Activated CD4-positive, alpha-beta T cell treated with anti-CD3 and anti-CD28 coated beads for 36 hours (primary cell): Measurements from ENCODE around the gene KIF21B. TPM values are rescaled to one million over a fixed set of nuclear protein-coding genes. Genes with fewer than 3 reads are reported as not detected.

ENCODE experiments used
- ATAC-seq: fragments of 200-7000 bp; cut with Tn5 transposase; one replicate; pipeline ENCODE4 v1.10.0; 2021; ENCODE audit warnings: mild to moderate bottlenecking, moderate library complexity
- CTCF ChIA-PET: fragments of 350-600 bp; sonication (Branson Sonifier 250); formaldehyde crosslinking; loops from one replicate; lab custom pipeline; 2021; ENCODE audit warnings: antibody characterized with exemption; lab: Charles Lee
- POLR2A ChIA-PET: fragments of 350-600 bp; sonication (Branson Sonifier 250); formaldehyde crosslinking; loops from one replicate; lab custom pipeline; 2021; ENCODE audit warnings: antibody characterized with exemption, inconsistent platforms; lab: Charles Lee
- DNase-seq: peaks from one replicate; pipeline ENCODE4 v3.0.0-alpha.2; 2020
- H3K27ac Mint-ChIP-seq: one replicate; pipeline ENCODE4 v1.8.0; 2021; ENCODE audit warnings: mixed read lengths
- H3K27me3 Mint-ChIP-seq: one replicate; pipeline ENCODE4 v1.8.0; 2021; ENCODE audit warnings: mixed read lengths
- H3K36me3 Mint-ChIP-seq: one replicate; pipeline ENCODE4 v1.8.0; 2021; ENCODE audit warnings: low read depth, mixed read lengths
- H3K4me1 Mint-ChIP-seq: one replicate; pipeline ENCODE4 v1.8.0; 2021; ENCODE audit warnings: mixed read lengths
- H3K4me3 Mint-ChIP-seq: one replicate; pipeline ENCODE4 v1.8.0; 2021; ENCODE audit warnings: mild to moderate bottlenecking, moderate library complexity, mixed read lengths
- H3K9me3 Mint-ChIP-seq: one replicate; pipeline ENCODE4 v1.8.0; 2021; ENCODE audit warnings: low read depth, mixed read lengths
- intact Hi-C, 2 experiments: fragments of 100-400 bp; cut with DNase I in 1 of 2; cut with micrococcal nuclease in 1 of 2; formaldehyde crosslinking; loops; one replicate each; pipeline versions ENCODE4 v1.14.2 to v1.15.1; 2022 to 2024; cut with DNase I, micrococcal nuclease
- total RNA-seq, 2 experiments: library from RNA; stranded (reverse); gene quantifications; one replicate each; pipeline ENCODE4 v1.2.3, GENCODE V29; 2021

KIF21B gene
- total RNA-seq, 2 experiments from 2014 or later = 62.8 to 67.1 TPM

DNA sequence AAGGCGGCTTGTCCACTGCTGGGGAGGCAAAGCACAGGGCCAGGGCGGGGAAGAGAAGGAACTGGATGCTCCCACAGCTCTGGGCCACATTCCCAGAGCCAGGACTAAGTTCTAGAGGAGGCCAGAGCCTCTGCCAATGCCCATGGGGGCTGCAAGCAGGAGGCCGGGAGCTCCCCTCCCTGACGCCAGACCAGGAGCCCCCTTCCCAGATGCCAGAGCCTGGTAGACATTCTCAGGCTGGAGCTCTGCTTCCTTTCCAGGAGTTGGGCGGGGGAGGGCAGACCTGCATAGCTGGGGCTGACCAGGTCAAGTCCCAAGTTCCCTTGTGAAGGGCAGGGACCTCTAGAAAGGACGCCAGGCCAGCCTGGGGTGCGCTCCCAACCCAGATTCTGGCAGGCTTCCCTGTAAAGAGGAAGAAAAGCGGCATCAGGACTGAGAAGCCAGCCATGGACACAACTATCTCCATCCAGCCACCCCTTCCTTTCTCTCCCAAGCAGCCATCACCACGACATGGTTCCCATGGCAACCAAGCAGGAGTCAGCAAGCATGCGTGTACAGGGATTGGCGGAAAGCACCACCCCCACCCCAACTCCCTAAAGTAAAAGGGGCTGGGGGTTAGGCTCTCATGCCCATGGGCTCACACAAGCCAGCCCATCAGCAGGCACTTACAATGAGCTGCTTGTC is 13.4 kb downstream of the KIF21B start:
- H3K4me1 Mint-ChIP-seq = peaks cover 51% of the 10 kb centered on the region
- no peak overlapping the region for H3K27ac Mint-ChIP-seq
- intact Hi-C loops = loop anchor here in 1 of 2 experiments (10.0 kb wide), 1 partner anchor 945 kb away; the partner anchor contains the start of gene TIMM17A
- peaks cover 9% of the 10 kb centered on the region for H3K36me3 Mint-ChIP-seq
- ChIA-PET CTCF (interaction anchor here (1.2 to 2.4 kb wide), 4 partner anchors 8 to 30 kb away, joined by 4 to 9 read pairs (median 6); no protein-coding TSS in a partner anchor), POLR2A (interaction anchor here (0.6 kb wide), 1 partner anchor 37 kb away, joined by 3 read pairs; no protein-coding TSS in a partner anchor)
- no peak overlapping the region for H3K4me3 Mint-ChIP-seq
- DNase-seq (no peak), ATAC-seq (no peak)
- no peaks in the 10 kb centered on the region for H3K9me3 Mint-ChIP-seq
- H3K27me3 Mint-ChIP-seq = no peaks in the 10 kb centered on the region

DNA sequence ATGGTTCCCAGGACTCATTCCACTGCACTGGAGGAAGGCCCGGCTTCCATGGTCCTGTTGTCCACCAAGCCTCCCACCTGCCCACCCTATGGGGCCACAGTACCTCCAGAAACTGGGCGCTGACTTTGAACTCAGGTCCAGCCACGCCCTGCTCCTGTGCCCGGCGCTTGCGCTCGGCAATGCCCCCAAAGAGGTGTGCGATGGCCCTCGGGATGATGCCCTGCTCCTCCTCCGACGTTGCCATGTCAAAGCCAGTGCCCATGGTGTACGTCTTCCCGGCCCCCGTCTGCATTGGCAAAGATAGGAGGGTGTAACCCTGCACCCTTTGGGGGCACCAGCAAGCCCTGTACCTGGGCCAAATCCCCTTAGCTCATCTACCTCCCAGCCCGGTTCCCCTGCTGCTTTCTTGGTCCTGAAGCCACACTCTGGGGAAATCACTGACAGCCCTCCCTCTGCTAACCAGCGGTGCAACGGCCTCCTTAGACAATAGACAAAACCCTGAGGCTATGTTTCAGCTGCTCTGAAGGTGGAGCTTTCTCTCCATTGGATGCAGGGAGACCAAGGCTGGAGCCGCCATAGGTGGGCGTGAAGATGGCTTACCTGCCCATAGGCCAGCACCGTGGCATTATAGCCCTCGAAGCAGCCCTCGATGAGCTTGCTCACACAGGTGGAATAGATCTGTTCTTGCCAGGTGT is 14.7 kb downstream of the KIF21B start:
- intact Hi-C loops = no loop called here
- Mint-ChIP-seq H3K4me3 (no peak overlapping the region), H3K4me1 (peaks cover 42% of the 10 kb centered on the region), H3K27me3 (no peaks in the 10 kb centered on the region), H3K9me3 (no peaks in the 10 kb centered on the region), H3K27ac (no peak overlapping the region), H3K36me3 (peaks cover 17% of the 10 kb centered on the region)
- DNase-seq = no peak
- ChIA-PET POLR2A (no interaction called here), CTCF (interaction anchor here (0.6 to 1.8 kb wide), 6 partner anchors 10 to 339 kb away, joined by 3 to 9 read pairs (median 4); partner anchors contain the start of gene DDX59)
- ATAC-seq = no peak

DNA sequence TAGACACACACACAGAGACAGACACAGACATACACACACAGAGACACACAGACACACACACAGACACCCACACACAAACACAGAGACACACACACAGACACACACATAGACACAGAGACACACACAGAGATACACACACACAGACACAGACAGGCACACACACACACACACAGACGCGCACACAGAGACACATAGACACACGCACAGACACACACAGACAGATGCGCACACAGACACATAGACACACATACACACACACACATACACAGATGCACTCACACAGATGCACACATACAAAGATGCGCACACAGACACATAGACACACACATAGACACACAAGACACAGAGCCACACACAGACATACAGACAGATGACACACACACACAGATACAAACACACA is 16.0 kb downstream of the KIF21B start:
- CTCF ChIA-PET = no interaction called here
- H3K9me3 Mint-ChIP-seq = no peaks in the 10 kb centered on the region
- H3K4me1 Mint-ChIP-seq = peaks cover 41% of the 10 kb centered on the region
- POLR2A ChIA-PET = no interaction called here
- no peaks in the 10 kb centered on the region for H3K27me3 Mint-ChIP-seq
- DNase-seq = no peak
- H3K36me3 Mint-ChIP-seq = peaks cover 28% of the 10 kb centered on the region
- H3K27ac Mint-ChIP-seq = no peak overlapping the region
- ATAC-seq = no peak
- intact Hi-C loops = no loop called here
- H3K4me3 Mint-ChIP-seq = no peak overlapping the region

DNA sequence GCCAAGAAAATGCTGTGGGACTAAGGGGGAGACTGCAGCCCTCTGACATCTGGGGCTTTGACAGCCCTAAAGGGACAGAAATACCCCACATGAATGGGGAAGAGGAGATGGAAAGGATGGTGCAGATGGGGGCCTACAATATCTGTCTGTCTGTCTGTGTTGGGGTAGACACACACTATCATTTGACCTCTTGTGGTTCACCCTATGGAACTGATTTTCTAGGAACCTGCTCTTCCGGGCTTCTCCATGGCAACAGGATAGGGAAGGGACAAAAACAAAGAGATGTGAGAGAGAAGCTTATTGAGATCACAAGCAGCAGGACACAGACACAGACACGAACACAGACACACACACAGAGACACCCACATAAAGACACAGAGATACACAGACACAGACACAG is 17.1 kb downstream of the KIF21B start:
- no peak for DNase-seq
- Mint-ChIP-seq H3K27ac (no peak overlapping the region), H3K9me3 (no peaks in the 10 kb centered on the region), H3K36me3 (peaks cover 36% of the 10 kb centered on the region), H3K27me3 (no peaks in the 10 kb centered on the region), H3K4me1 (peaks cover 40% of the 10 kb centered on the region), H3K4me3 (no peak overlapping the region)
- ChIA-PET POLR2A (no interaction called here), CTCF (interaction anchor here (0.9 to 1.4 kb wide), 2 partner anchors 9 to 117 kb away, joined by 3 to 4 read pairs; no protein-coding TSS in a partner anchor)
- intact Hi-C loops = no loop called here
- ATAC-seq = no peak

DNA sequence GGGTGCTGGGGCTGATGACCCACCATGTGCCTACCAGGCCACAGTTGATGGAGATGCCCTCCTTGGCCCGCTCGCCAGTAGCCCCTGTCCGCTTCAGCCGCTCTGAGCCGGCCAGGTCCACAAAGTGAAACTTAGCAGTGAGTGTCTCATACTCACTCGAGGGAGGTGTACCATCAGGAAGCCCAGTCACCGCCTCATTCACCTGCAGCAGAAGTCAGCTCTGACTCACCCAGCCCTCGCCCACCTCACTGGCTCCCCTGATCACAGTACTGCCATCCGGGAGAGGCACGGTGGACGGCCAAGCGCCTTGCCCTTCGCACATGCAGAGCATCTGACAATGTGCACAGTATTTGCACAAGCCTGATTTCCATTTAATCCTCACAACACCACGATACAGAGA is 18.8 kb downstream of the KIF21B start:
- ChIA-PET POLR2A (no interaction called here), CTCF (interaction anchor here (1.1 to 1.2 kb wide), 2 partner anchors 33 to 41 kb away, joined by 4 read pairs; no protein-coding TSS in a partner anchor)
- Mint-ChIP-seq H3K27me3 (no peaks in the 10 kb centered on the region), H3K4me1 (peaks cover 31% of the 10 kb centered on the region), H3K9me3 (no peaks in the 10 kb centered on the region), H3K36me3 (peaks cover 38% of the 10 kb centered on the region), H3K27ac (no peak overlapping the region), H3K4me3 (no peak overlapping the region)
- no peak for DNase-seq
- intact Hi-C loops = no loop called here
- no peak for ATAC-seq

DNA sequence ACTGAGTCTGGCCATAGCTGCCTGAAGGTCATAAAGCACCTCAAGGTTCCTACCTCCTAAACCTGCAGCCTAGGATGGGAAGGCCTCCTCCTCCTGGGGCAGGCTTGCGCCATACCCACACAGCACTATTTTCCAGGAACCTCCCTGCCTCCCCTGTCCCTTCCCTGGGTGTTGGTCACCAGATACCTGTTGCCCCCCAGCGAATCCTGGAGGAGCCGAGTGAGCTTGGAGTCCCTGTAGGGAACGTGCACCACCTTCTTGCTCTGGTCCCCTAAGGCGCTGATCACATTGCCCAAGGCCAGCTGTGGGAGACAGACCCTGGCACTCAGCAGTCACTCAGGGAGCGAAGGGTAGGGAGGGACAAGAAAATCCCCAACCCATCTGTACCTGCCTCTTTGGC is 19.4 kb downstream of the KIF21B start:
- DNase-seq (no peak), ATAC-seq (no peak)
- intact Hi-C loops = no loop called here
- no peaks in the 10 kb centered on the region for H3K27me3 Mint-ChIP-seq
- peaks cover 40% of the 10 kb centered on the region for H3K36me3 Mint-ChIP-seq
- peaks cover 27% of the 10 kb centered on the region for H3K4me1 Mint-ChIP-seq
- no peak overlapping the region for H3K27ac Mint-ChIP-seq
- no peaks in the 10 kb centered on the region for H3K9me3 Mint-ChIP-seq
- ChIA-PET CTCF (interaction anchor here (0.6 to 1.1 kb wide), 3 partner anchors 32 to 170 kb away, joined by 3 to 4 read pairs (median 3); no protein-coding TSS in a partner anchor), POLR2A (no interaction called here)
- H3K4me3 Mint-ChIP-seq = no peak overlapping the region

DNA sequence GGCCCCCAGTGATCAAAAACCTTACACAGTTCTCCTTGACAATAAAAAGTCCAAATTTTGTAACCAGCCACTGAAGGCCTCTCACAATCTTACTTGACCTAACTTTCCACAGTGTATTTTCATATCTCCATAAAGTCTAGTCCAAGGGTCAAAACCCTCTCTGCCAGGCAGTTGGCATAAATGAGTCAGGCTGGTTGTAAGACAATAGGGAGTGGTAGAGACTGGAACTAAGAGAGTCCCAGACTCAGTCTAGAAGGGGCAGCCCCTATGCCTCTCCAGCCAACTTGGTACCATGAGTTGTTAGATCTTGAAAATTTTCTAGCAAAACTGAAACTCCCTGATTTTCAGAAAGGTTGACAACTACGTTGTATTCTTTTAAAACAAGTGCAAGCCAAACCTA is 21.0 kb downstream of the KIF21B start:
- peak; percentile 35 for DNase-seq
- Mint-ChIP-seq H3K4me3 (no peak overlapping the region), H3K27me3 (no peaks in the 10 kb centered on the region), H3K27ac (peak overlapping the region; percentile 56), H3K36me3 (peaks cover 55% of the 10 kb centered on the region), H3K4me1 (peaks cover 23% of the 10 kb centered on the region), H3K9me3 (no peaks in the 10 kb centered on the region)
- POLR2A ChIA-PET = no interaction called here
- intact Hi-C loops = loop anchor here in 1 of 2 experiments (2.0 kb wide), 1 partner anchor 40 kb away; no protein-coding TSS in a partner anchor
- ATAC-seq = peak; percentile 92
- CTCF ChIA-PET = interaction anchor here (0.7 to 1.0 kb wide), 3 partner anchors 23 to 155 kb away, joined by 3 to 6 read pairs (median 3); no protein-coding TSS in a partner anchor

DNA sequence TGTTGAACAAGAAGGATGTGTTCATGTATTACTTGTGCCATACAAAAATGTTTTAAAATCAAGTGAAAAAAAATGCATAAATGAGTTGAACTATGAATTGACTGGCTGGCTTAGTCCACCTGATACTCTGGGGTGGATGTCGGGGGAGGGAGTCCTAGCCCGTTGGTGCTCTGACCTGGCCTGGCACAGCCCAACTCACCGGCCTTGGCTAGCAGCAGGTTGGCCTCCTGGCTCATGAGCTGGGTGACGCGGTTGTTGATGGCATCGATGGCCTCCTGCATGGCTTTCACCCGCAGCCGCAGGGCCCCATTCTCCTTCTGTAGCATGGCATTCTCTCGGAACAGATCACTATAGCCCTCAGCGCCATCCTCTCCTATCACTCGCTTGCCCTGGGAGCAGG is 21.6 kb downstream of the KIF21B start:
- H3K9me3 Mint-ChIP-seq = no peaks in the 10 kb centered on the region
- CTCF ChIA-PET = interaction anchor here (0.7 to 1.0 kb wide), 3 partner anchors 22 to 155 kb away, joined by 3 to 6 read pairs (median 3); no protein-coding TSS in a partner anchor
- no peaks in the 10 kb centered on the region for H3K27me3 Mint-ChIP-seq
- intact Hi-C loops = loop anchor here in 1 of 2 experiments (2.0 kb wide), 1 partner anchor 41 kb away; no protein-coding TSS in a partner anchor
- ATAC-seq = no peak
- H3K4me3 Mint-ChIP-seq = no peak overlapping the region
- H3K36me3 Mint-ChIP-seq = peaks cover 58% of the 10 kb centered on the region
- POLR2A ChIA-PET = no interaction called here
- no peak for DNase-seq
- H3K4me1 Mint-ChIP-seq = peaks cover 23% of the 10 kb centered on the region
- peak overlapping the region; percentile 56 for H3K27ac Mint-ChIP-seq

DNA sequence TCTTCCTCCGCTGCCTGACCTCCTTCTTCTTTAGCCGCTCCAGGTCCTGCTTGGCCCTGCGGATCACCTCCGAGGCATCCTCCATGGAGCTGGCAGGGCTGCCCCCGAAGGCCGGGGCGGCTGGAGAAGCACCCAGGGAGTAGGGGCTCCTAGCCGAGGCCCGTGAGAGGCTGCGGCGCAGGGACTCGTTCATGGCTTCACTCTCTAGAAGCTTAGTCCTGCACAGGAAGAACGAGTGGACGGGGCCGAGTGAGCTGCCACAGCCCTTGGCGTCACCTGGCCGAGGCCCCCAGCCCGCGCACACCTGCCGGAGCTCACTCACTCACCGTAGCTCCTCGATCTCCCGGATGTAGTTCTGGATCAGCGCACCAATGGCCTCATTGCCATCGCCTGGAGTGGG is 23.1 kb downstream of the KIF21B start:
- H3K4me1 Mint-ChIP-seq = peaks cover 23% of the 10 kb centered on the region
- intact Hi-C loops = no loop called here
- DNase-seq (no peak), ATAC-seq (no peak)
- H3K27ac Mint-ChIP-seq = no peak overlapping the region
- H3K4me3 Mint-ChIP-seq = no peak overlapping the region
- H3K27me3 Mint-ChIP-seq = no peaks in the 10 kb centered on the region
- H3K9me3 Mint-ChIP-seq = no peaks in the 10 kb centered on the region
- CTCF ChIA-PET = interaction anchor here (1.2 to 1.5 kb wide), 2 partner anchors 21 to 22 kb away, joined by 4 to 5 read pairs; no protein-coding TSS in a partner anchor
- POLR2A ChIA-PET = no interaction called here
- peaks cover 60% of the 10 kb centered on the region for H3K36me3 Mint-ChIP-seq

DNA sequence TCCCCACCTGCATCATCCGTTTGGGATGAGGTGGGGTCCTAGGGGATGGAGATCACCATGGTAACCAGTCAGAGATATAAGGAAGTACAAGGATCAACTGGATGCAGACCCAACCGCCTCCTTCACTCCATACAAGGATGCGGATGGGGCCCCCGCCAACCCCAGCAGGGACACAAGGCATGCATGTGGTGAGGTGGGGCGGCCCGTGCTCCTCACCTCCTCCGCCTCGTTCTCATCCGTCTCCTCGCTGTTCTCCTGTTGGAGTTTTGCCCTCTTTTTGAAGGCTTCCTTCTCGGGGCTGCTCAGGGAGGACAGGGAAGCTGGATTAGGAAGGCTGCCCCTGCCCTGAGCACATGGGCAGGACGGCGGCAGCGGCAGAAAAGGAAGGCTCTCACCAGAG is 23.8 kb downstream of the KIF21B start:
- intact Hi-C loops = no loop called here
- Mint-ChIP-seq H3K27ac (no peak overlapping the region), H3K36me3 (peaks cover 55% of the 10 kb centered on the region), H3K4me3 (no peak overlapping the region), H3K4me1 (peaks cover 20% of the 10 kb centered on the region), H3K27me3 (no peaks in the 10 kb centered on the region), H3K9me3 (no peaks in the 10 kb centered on the region)
- DNase-seq (no peak), ATAC-seq (no peak)
- ChIA-PET POLR2A (no interaction called here), CTCF (interaction anchor here (0.5 kb wide), 1 partner anchor 12 kb away, joined by 5 read pairs; no protein-coding TSS in a partner anchor)

DNA sequence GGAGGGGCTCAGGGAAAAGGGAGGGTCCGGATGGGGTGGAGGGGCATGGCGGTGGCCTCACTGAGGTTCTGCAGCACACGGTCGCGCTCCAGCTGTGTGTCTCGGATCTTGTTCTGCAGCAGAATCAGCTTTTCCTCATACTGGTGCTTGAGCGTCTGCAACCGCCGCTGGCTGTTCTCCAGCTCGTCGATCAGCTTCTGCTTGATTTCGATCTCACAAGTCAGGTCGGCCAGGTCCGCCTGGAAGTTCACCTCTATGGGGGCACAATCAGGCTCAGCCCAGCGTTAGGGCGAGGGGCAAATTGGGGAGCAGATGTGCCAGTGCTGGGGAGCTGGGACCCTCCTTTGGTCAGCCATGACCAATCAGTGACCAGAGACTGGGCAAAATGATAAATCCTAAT is 25.2 kb downstream of the KIF21B start:
- Mint-ChIP-seq H3K4me3 (no peak overlapping the region), H3K27ac (no peak overlapping the region), H3K27me3 (no peaks in the 10 kb centered on the region), H3K9me3 (no peaks in the 10 kb centered on the region), H3K36me3 (peaks cover 51% of the 10 kb centered on the region), H3K4me1 (peaks cover 16% of the 10 kb centered on the region)
- intact Hi-C loops = no loop called here
- POLR2A ChIA-PET = no interaction called here
- CTCF ChIA-PET = interaction anchor here (0.6 to 1.2 kb wide), 5 partner anchors 11 to 447 kb away, joined by 3 to 4 read pairs (median 3); no protein-coding TSS in a partner anchor
- ATAC-seq (no peak), DNase-seq (no peak)
